ENCODE results near the gene AREL1. TPM values are rescaled to one million over a fixed set of nuclear protein-coding genes. Genes with fewer than 3 reads are reported as not detected.

AREL1 gene
- total and polyA plus RNA-seq, 10 of the 15 experiments (the other 5 are each of a cell fraction or from before 2014, with no cell fraction given), result 6.2 to 40.4 (median 23.7) TPM

DNA sequence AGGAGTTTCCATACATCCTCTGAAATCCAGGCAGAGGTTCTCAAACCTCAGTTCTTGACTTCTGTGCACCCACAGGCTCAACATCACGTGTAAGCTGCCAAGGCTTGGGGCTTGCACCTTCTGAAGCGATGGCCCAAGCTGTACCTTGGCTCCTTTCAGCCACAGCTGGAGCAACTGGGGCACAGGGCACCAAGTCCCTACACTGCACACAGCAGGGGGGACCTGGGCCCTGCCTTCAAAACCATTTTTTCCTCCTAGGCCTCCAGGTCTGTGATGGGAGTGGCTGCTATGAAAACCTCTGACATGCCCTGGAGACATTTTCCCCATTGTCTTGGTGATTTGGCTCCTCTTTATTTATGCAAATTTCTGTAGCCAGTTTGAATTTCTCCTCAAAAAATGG, 10.6 kb downstream of the AREL1 start:
- H2AFZ ChIP-seq (ENCODE audit: control insufficient read depth, low read depth, low read length), result no peak overlapping the region
- peaks cover 9% of the 10 kb centered on the region; the same call in 2 of the 3 replicates for H3K9me3 ChIP-seq (replicated peaks; ENCODE audit: control insufficient read depth, insufficient read depth, low read length)
- TF ChIP-seq POLR2AphosphoS2 (IDR thresholded peaks at IDR 0.05; ENCODE audit: low read depth, low read length) (no peak), ZBTB33 (IDR thresholded peaks at IDR 0.05) (no peak), MEF2B (IDR thresholded peaks at IDR 0.05; ENCODE audit: partially characterized antibody, poor library complexity, severe bottlenecking) (no peak), BRCA1 (IDR thresholded peaks at IDR 0.05; ENCODE audit: low read depth, low read length) (no peak), SMAD1 (IDR thresholded peaks at IDR 0.05; ENCODE audit: low read depth, partially characterized antibody) (no peak), MTA2 (IDR thresholded peaks at IDR 0.05; ENCODE audit: low read depth) (no peak), ZNF274 (IDR thresholded peaks at IDR 0.05; ENCODE audit: insufficient read depth, insufficient read length) (no peak), CEBPB (IDR thresholded peaks at IDR 0.05; ENCODE audit: borderline replicate concordance in 1 of 2, low read depth in 2 of 2, low read length in 2 of 2) (no peak), MXI1 (IDR thresholded peaks at IDR 0.05; ENCODE audit: low read depth, low read length) (no peak), SREBF2 (IDR thresholded peaks at IDR 0.05; ENCODE audit: low read length) (no peak), REST (IDR thresholded peaks at IDR 0.05; ENCODE audit: low read depth, low read length) (no peak), HDAC6 (IDR thresholded peaks at IDR 0.05; ENCODE audit: unreplicated experiment) (no peak), SIN3A (IDR thresholded peaks at IDR 0.05; ENCODE audit: low read depth, low read length) (no peak), IKZF2 (IDR thresholded peaks at IDR 0.05) (no peak), TARDBP (IDR thresholded peaks at IDR 0.05; ENCODE audit: borderline replicate concordance) (no peak), TCF7 (IDR thresholded peaks at IDR 0.05; ENCODE audit: borderline replicate concordance) (no peak), RFX5 (IDR thresholded peaks at IDR 0.05; ENCODE audit: low read depth, low read length) (no peak)
- TF ChIP-seq, protein P1, sequence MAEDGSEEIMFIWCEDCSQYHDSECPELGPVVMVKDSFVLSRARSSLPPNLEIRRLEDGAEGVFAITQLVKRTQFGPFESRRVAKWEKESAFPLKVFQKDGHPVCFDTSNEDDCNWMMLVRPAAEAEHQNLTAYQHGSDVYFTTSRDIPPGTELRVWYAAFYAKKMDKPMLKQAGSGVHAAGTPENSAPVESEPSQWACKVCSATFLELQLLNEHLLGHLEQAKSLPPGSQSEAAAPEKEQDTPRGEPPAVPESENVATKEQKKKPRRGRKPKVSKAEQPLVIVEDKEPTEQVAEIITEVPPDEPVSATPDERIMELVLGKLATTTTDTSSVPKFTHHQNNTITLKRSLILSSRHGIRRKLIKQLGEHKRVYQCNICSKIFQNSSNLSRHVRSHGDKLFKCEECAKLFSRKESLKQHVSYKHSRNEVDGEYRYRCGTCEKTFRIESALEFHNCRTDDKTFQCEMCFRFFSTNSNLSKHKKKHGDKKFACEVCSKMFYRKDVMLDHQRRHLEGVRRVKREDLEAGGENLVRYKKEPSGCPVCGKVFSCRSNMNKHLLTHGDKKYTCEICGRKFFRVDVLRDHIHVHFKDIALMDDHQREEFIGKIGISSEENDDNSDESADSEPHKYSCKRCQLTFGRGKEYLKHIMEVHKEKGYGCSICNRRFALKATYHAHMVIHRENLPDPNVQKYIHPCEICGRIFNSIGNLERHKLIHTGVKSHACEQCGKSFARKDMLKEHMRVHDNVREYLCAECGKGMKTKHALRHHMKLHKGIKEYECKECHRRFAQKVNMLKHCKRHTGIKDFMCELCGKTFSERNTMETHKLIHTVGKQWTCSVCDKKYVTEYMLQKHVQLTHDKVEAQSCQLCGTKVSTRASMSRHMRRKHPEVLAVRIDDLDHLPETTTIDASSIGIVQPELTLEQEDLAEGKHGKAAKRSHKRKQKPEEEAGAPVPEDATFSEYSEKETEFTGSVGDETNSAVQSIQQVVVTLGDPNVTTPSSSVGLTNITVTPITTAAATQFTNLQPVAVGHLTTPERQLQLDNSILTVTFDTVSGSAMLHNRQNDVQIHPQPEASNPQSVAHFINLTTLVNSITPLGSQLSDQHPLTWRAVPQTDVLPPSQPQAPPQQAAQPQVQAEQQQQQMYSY (CRISPR knock-in tag; IDR thresholded peaks at IDR 0.05), result no peak
- ChIA-PET RAD21 (ENCODE audit: unreplicated experiment) (no interaction called here), CTCF (no interaction called here), POLR2A (no interaction called here), SMC1A (ENCODE audit: uncharacterized antibody, unreplicated experiment) (no interaction called here)
- H3K4me2 ChIP-seq (ENCODE audit: control insufficient read depth, insufficient read depth), result no peak overlapping the region
- H3K4me1 ChIP-seq (ENCODE audit: control insufficient read depth, insufficient read depth, low read length), result no peaks in the 10 kb centered on the region
- H3K79me2 ChIP-seq (ENCODE audit: control insufficient read depth, insufficient read depth, low read length), result peaks cover 13% of the 10 kb centered on the region
- no peaks in the 10 kb centered on the region for H3K27me3 ChIP-seq (replicated peaks in 1 of 2; ENCODE audit: control insufficient read depth in 2 of 2, insufficient read depth in 2 of 2, low read length in 1 of 2)
- H3K4me3 ChIP-seq, result no peak overlapping the region
- in situ Hi-C loops (cut with MboI) (no loop called here), intact Hi-C loops (cut with micrococcal nuclease; ENCODE audit: unreplicated experiment) (no loop called here)
- no peak for FAIRE-seq
- BruUV-seq (replicated peaks), result no TSS peak
- 98% methylated on average over 2 of the region's 2 CpGs for WGBS (ENCODE audit: insufficient coverage, insufficient replicate concordance, low lambda C conversion rate, missing lambda C conversion rate)
- no peak overlapping the region for H3K9ac ChIP-seq (ENCODE audit: control insufficient read depth, insufficient read depth, low read length)
- no peak for ATAC-seq
- H3K36me3 ChIP-seq (ENCODE audit: control insufficient read depth in 2 of 2, insufficient read depth in 2 of 2, low read length in 1 of 2), result peaks cover 2 to 4% of the 10 kb centered on the region in 2 experiments; a peak in 3 of 4 replicates
- DNase-seq (ENCODE audit: low read depth, low spot score), result no peak
- no peaks in the 10 kb centered on the region for H4K20me1 ChIP-seq (ENCODE audit: control insufficient read depth, insufficient read depth)
- no peak overlapping the region for H3K27ac ChIP-seq (ENCODE audit: control insufficient read depth, insufficient read depth)

Data from GM12878 (cell line).